ENCODE results near the gene PDZRN3. TPM values are rescaled to one million over a fixed set of nuclear protein-coding genes. Genes with fewer than 3 reads are reported as not detected.

The PDZRN3 gene
- total RNA-seq, 1 donor from 2014 or later = 18.2 TPM

- no peak for ATAC-seq
Observed at GRCh38 chr3:73448761-73449301, 175.9 kb downstream of the PDZRN3 start.

GRCh38 chr3:73448041-73448440 is 176.7 kb downstream of the PDZRN3 start:
- no peak for ATAC-seq

GRCh38 chr3:73447111-73447510 is 177.6 kb downstream of the PDZRN3 start:
- ATAC-seq = no peak

GRCh38 chr3:73446467-73447110 is 178.2 kb downstream of the PDZRN3 start:
- ATAC-seq = no peak

- no peak for ATAC-seq
Observed at GRCh38 chr3:73442886-73443285, 181.9 kb downstream of the PDZRN3 start.

GRCh38 chr3:73442152-73442551 is 182.6 kb downstream of the PDZRN3 start:
- no peak for ATAC-seq

GRCh38 chr3:73437828-73438227 is 186.9 kb downstream of the PDZRN3 start:
- ATAC-seq = no peak

- ATAC-seq = peak; percentile 36
Observed at GRCh38 chr3:73435055-73435454, 189.7 kb downstream of the PDZRN3 start.

GRCh38 chr3:73433687-73434086 is 191.1 kb downstream of the PDZRN3 start:
- ATAC-seq = peak; percentile 56

- no peak for ATAC-seq
Observed at GRCh38 chr3:73433079-73433478, 191.7 kb downstream of the PDZRN3 start.

- ATAC-seq = no peak
Observed at GRCh38 chr3:73432706-73433032, 192.1 kb downstream of the PDZRN3 start.

- ATAC-seq = no peak
Observed at GRCh38 chr3:73432023-73432705, 192.6 kb downstream of the PDZRN3 start.

- ATAC-seq = no peak
Observed at GRCh38 chr3:73431183-73431900, 193.4 kb downstream of the PDZRN3 start.

GRCh38 chr3:73427048-73427706 is 197.6 kb downstream of the PDZRN3 start:
- ATAC-seq = no peak

- no peak for ATAC-seq
Observed at GRCh38 chr3:73426606-73427005, 198.1 kb downstream of the PDZRN3 start.

- no peak for ATAC-seq
Observed at GRCh38 chr3:73423116-73423515, 201.6 kb downstream of the PDZRN3 start.

GRCh38 chr3:73422571-73422970 is 202.2 kb downstream of the PDZRN3 start:
- ATAC-seq = no peak

- ATAC-seq = no peak
Observed at GRCh38 chr3:73419942-73420341, 204.8 kb downstream of the PDZRN3 start.

GRCh38 chr3:73419179-73419803 is 205.4 kb downstream of the PDZRN3 start:
- ATAC-seq = no peak

GRCh38 chr3:73418681-73419080 is 206.1 kb downstream of the PDZRN3 start:
- no peak for ATAC-seq

GRCh38 chr3:73415118-73415517 is 209.6 kb downstream of the PDZRN3 start:
- no peak for ATAC-seq

GRCh38 chr3:73413619-73414018 is 211.1 kb downstream of the PDZRN3 start:
- ATAC-seq = no peak

- ATAC-seq = no peak
Observed at GRCh38 chr3:73411993-73412392, 212.7 kb downstream of the PDZRN3 start.
